ENCODE results near the gene VPREB1.
"Not testable (repeated sequence)": the region's sequence is repeated elsewhere in the genome, so short reads cannot be mapped to it uniquely, and the experiment has no call there.

VPREB1 gene

DNA sequence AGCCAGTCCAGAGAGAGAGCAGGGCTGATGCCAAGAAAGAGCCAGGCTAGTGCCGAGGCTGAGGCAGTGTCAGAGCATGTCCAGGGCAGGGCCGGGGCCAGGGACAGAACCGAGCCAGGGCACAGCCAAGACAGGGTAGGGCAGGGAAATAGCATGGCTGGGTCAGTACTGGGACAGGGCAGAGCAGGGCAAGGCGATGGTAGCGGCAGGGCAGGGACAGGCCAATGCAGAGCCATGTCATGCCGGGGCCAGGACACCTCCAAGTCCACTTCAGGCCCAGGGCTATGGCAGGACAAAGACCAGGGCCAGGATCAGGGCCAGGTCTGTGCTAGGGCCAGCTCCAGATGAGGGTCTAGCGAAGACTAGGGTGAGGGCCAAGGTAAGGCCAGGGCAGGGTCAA lies 48.9 kb downstream of the VPREB1 start:
- not testable (repeated sequence) for DNase-seq (ENCODE audit: low spot score)

DNA sequence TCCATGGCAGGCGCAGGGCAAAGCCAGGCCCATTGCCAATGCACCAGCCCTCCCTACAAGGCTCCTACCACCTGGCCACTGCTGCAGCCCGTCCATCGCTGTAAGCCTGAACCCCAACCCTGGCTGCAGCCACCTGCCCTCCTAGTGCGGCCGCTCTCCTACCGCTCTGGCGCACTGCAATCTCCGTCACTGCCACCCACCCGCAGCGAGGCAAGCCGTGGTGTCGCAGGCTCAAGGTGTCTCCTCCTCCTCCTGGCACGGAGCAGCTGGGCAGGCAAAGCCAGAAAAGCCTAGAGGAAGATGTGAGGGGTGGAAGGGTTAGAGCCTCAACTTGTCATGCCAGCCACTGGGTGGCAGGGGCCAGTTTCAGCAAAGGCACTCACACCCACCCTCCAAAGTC lies 50.1 kb downstream of the VPREB1 start:
- DNase-seq (ENCODE audit: low spot score): not testable (repeated sequence)

Data from SK-N-DZ (cell line).